ENCODE measurements around the gene B9D2. TPM values are rescaled to one million over a fixed set of nuclear protein-coding genes. Genes with fewer than 3 reads are reported as not detected.

Gene B9D2
- total RNA-seq, 1 donor = 4.5 TPM

- H3K4me3 ChIP-seq (ENCODE audit: low read depth, low read length) = peak overlapping the region; percentile 89
- no peak for TF ChIP-seq CTCF (IDR thresholded peaks at IDR 0.05; ENCODE audit: insufficient read depth, low read length)
- no peak for DNase-seq (ENCODE audit: low read depth)
These were observed 35.1 kb upstream of the B9D2 start for GRCh38 chr19:41399091-41399490.

- no peak for TF ChIP-seq CTCF (IDR thresholded peaks at IDR 0.05; ENCODE audit: insufficient read depth, low read length)
- H3K4me3 ChIP-seq (ENCODE audit: low read depth, low read length) = peak overlapping the region; percentile 89
- DNase-seq (ENCODE audit: low read depth) = no peak
These were observed 34.6 kb upstream of the B9D2 start for GRCh38 chr19:41398598-41398997.

GRCh38 chr19:41398050-41398418 is 34.1 kb upstream of the B9D2 start:
- H3K4me3 ChIP-seq (ENCODE audit: low read depth, low read length) = peak overlapping the region; percentile 89
- DNase-seq (ENCODE audit: low read depth) = no peak

GRCh38 chr19:41397086-41398049 is 33.4 kb upstream of the B9D2 start, which contains the start of the genes BCKDHA and EXOSC5:
BCKDHA (plus strand) TSS chr19:41397818; CDS start chr19:41397828, 10 bp downstream.
EXOSC5 (minus strand) TSS chr19:41397359; CDS start chr19:41397328, 31 bp downstream.
- DNase-seq (ENCODE audit: low read depth) = peak; percentile 100
- peak within 1 kb of the TSS; percentile 99 for H3K4me3 ChIP-seq (ENCODE audit: low read depth, low read length)
- TF ChIP-seq CTCF (IDR thresholded peaks at IDR 0.05; ENCODE audit: insufficient read depth, low read length) = no peak

More at GRCh38 chr19:41398050-41398418, 34.1 kb upstream of the B9D2 start:
- TF ChIP-seq CTCF (IDR thresholded peaks at IDR 0.05; ENCODE audit: insufficient read depth, low read length) = no peak

GRCh38 chr19:41395355-41395754 is 31.4 kb upstream of the B9D2 start:
- no peak for TF ChIP-seq CTCF (IDR thresholded peaks at IDR 0.05; ENCODE audit: insufficient read depth, low read length)
- no peak for DNase-seq (ENCODE audit: low read depth)
- no peak overlapping the region for H3K4me3 ChIP-seq (ENCODE audit: low read depth, low read length)

GRCh38 chr19:41392775-41393174 is 28.8 kb upstream of the B9D2 start:
- no peak overlapping the region for H3K4me3 ChIP-seq (ENCODE audit: low read depth, low read length)
- no peak for TF ChIP-seq CTCF (IDR thresholded peaks at IDR 0.05; ENCODE audit: insufficient read depth, low read length)

More at GRCh38 chr19:41392775-41393174, 28.8 kb upstream of the B9D2 start:
- DNase-seq (ENCODE audit: low read depth) = no peak

All from fibroblast of the aortic adventitia (primary cell).